NCI-H1436 (cell line): Measurements from ENCODE around the gene UAP1.

Experiments used
- DNase-seq: peaks from one replicate; lab custom pipeline; 2025; lab: John Stamatoyannopoulos, UW

UAP1 gene

DNA sequence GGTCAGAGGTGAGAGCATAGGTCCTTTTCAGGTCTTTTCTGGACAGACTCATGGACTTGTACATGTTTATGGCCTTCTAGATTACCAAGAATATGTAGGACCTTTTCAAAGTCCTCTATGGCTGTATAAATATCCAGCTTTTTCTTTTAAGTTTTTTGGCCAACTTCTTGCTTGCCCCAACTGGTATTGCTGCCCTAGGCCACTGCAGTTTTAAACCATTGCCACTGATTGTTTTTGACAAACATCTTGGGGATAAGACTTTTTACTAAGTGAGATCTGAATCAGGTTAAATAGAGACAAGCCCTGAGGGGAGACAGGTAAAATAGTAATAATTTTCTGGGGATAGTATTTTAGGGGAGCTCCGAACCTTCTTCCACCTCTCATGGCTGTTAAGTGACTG lies 56.0 kb downstream of the UAP1 start:
- no peak for DNase-seq

DNA sequence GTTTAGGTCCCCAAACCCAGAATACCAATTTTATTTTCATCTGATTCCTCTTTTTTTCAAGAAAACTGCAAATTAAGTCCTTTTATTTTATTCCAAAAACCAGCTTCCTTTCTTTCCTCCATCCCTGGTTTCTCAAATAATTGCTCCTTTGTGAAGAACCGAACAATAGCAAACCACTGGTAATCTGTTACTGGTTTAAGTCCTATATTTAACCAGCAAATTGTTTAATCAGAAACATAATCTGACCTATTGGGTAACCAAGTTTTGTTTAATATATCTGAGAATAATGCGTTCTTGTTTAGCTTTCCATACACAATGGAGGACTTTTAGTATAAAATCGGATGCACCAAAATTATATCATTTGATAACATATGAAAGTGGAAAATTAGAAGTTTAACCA lies 57.6 kb downstream of the UAP1 start:
- DNase-seq: no peak

DNA sequence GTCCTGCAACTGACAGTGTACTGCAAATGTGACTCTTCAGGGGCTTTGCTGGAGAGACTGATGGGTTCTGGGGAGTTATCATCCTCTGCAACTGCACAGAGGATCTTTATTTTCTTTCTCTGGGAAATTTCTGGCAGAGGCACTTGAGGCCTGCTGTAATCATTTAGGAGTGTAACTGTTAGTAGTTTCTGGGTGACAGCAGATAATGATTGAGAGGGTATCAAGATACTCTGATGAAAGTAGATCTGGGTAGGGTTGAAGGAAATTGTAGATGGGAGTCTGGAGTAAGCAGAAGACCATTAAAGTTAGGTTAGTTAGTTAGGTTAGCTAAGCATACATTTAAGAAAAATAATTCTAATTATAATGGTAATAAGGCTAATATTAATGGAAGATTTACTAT lies 59.7 kb downstream of the UAP1 start:
- no peak for DNase-seq

DNA sequence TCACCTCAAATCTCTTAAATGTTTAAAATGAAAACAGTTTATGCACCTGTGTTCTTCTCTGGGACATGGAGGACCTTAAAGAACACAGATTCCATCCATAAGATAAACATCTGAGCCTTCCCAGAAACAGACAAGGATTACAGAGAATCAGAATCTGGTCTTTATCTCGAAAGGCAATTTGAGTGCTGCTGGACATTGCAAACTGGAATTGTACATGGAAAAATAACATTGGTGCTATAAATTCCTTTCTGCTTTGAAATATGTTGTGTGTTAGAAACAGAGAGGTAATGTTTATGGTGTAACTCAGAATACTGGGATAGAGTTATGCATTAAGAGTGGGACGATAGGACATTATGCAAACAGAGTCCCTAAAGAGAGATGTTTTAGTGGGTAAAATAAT lies 64.2 kb downstream of the UAP1 start:
- DNase-seq: no peak

DNA sequence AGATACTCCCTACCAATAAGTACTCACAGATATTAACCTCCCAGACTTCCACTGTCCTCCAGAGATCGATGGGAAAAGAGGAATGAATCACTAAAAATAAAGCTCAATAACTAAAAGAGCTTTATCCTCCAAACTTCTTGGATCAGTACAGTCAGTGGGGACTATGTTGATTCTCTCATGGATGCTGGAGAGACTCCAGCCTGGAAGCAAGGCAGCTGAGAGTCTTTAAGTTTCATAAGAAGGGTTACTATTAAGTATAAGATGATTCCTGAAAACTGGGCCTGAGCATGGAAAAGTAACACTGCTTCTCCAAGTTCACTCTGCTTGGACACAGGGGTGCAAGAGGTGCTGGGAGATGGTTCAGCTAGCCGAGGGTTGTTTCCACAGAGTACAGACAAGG lies 64.6 kb downstream of the UAP1 start:
- no peak for DNase-seq

DNA sequence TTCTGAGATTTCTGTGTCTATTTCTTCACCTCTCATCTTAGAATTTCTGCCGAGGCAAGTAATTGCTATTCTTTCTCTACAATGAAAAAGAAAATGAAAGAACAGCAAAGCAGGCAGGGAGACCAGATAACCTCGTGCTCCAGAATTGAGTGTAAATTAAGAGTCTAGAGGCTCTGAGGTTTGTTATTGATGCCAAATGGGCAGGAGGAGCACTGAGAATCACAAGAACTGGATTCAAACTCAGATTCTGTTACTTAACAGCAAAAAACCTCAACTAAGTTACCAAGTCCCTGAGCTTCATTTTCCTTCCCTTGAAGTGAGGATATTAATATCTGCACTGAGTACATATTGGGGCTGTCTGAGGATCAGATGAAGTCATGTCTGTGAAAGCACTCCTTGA lies 65.2 kb downstream of the UAP1 start:
- no peak for DNase-seq

DNA sequence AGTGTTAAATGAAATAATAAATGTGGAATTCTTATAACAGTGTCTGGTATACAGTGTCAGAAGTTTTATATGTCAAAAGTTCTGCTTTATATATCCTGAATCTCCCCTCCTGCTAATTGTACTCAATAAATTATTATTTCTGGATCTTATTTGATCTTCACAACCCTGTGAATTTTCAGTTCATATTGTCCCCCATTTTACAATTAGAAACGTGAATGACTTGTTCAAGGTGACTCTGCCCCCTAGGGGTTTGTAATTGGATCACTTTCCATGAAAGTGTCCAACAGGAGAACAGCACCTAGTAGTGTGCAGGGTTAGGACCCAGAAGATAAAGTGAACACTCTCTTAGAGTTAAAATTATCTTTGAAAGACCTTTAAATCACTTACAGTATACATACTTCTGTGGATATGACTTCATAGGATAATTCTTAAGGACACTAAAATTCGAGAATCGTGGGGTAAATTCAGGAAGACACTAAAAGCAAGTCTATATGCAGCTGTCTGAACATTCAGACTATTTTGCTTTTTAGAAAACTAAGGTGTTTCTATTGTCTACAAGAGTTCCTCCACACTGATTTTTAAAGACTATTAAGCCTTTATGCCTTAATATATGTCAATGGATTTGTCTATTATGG lies 66.3 kb downstream of the UAP1 start:
- DNase-seq: peak; percentile 40

DNA sequence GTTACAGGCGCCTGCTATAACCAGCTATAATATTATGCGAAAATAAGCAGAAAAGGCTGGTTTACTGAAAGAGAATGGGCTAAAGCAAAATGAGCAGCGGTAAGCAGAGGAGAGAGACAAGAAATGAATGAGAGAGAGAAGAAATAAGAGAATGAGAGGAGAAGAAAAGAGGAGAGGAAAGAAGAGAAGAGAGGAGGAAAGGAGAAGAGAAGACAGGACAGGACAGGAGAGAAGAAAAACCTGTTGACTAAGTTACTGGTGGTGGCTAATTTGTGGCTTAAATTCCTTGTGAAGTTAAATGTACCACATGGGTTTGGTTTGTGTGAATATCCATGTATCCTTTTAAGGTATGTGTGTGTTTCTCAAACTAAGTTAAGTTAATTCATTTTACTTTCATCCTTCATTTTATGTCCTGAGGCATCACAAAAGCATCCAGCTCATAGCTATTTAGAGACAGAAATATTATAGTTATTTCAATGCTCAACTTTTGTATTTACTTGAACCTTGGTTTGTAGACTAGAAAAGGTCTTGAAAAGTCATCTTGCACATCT lies 67.6 kb downstream of the UAP1 start:
- no peak for DNase-seq

DNA sequence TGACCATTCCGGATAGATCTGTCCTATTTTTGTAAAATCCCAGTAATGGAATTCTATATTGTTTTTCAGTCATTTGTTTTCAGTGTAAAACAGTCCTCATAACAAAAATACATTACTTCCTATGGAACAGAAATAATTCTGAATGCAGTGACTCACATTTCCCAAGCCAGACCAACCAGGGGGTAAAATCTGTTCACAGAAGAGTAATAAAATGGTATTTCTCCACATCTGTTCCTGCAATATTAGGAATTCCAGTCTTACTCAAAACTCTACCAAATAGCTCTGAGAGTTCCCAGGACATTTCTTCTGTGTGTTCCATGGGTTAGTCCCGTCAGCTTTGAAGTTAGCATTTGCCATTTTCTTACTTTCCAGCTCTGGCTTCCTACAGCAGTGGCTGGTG lies 68.1 kb downstream of the UAP1 start:
- DNase-seq: no peak

DNA sequence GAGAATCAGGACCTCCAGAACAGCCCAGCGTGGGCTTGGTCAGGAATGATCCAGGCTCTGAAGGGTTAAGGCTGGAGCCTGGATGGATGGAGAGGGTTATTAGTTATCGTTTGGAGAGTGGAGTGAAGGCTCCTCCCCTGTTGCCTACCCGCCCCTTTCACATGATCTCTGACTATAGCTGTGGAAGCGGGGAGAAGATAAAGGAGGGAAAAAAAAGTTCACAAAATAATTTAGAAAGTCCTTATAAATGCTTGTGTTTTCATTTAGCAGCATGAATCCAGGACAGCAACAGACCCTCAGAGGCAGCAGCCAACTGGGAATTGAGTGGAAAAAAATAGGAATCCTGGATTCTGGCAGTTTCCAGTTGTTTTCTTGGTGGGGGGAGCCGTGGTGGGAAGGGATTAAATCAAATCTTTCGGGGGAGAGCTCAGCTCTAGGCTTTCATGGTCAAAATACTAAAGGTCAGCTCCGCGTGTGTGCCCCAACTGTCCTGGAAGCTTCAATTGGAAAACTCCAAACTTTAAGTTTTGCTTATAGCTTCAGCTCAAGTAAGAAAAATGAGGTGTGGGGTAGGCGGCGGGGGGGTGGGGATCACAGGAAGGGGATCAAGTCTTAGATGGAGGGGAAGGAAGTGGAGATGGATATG lies 70.1 kb downstream of the UAP1 start:
- no peak for DNase-seq

DNA sequence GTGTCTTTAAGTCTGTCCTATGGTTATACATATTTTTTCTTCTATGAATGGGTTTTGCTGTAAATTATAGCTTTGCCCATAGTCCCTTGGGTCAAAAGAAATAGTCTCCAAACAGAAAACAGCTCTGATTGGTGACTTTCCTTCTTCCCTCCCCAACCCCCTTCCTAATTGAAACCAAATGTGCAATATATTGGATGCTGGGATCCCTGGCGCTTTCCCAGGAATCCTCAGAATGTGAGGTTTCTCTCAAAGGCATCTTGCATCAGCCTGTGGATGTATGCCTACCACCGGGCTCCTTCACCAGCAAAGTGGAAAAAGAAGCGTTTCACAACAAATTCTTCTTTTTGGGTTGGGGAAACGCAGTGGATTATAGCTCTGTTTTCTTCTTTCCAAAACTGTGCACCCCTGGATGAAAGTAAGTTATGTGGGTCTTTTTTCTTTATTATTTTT lies 70.7 kb downstream of the UAP1 start, which contains the start of gene DDR2:
DDR2 (plus strand) TSS at position 248 of the 450 bp plus-strand sequence. CDS start 86,600 bp downstream, outside the sequence.
- DNase-seq: no peak

DNA sequence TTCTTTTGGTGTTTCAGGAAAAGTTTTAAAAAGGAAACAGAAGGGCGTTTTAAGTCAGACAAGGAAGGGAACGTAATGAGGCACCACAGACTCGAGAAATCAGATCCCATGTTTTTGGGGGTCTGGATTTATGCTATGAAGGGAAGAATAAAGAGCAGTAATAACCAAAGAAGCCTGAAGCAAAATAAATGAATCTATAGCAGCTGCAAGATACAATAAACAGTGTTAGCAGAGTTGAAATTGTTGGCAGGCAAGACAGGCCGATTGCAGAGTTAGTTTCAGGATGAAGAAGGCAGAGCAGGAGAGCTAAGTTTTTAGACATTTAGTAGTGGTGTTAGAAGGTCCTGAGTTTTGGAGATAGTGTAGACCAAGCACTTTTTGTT lies 71.2 kb downstream of the UAP1 start:
- no peak for DNase-seq

DNA sequence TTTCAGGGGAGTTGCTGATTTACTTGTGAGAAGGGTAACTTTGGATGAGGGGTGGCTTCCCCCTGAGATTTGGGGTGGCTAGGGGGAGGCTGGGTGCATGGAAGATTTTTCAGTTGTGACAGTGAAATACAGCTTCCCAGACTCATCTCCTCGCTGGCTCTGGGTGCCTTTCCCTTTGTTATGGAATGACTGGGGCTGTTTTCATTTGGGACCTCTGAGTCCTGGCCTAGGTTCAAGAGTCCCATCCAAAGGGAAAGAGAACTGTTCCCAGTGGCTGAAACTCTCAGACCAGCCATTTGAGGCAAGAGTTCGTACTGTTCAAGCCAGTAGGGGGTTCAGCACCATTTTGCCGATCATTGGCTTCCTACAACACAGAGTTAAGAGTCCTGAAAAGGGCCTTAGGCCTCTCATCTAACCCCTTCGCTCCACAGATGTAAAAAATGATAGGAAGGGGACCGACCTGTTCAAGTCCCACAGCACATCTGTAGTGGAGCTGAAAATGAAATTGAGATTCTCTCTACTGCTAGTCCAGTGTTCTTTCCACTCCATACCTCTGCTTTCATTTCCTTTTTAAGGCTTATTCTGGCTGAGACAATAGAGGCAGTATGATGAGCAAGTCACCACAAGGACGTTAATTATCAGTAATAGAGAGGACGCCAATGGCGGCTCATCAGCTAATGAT lies 71.7 kb downstream of the UAP1 start:
- no peak for DNase-seq

DNA sequence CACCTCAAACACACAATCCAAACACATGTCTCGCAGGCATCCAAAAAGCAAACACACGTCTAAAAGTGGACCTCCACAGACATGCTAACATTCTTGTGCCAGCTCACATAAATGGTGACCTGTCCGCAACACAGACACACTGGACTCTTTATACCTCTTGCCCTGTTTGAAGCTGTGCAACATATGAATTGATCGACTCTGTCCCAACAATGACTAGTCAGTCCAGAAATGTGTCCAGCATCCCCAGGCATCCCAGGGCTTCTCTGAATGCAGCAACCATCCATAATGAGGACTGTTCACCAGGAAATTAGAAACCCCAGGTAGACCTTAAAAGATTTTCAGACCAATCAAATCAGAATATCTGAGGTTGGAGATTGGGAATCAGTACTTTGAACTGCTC lies 73.9 kb downstream of the UAP1 start:
- no peak for DNase-seq

DNA sequence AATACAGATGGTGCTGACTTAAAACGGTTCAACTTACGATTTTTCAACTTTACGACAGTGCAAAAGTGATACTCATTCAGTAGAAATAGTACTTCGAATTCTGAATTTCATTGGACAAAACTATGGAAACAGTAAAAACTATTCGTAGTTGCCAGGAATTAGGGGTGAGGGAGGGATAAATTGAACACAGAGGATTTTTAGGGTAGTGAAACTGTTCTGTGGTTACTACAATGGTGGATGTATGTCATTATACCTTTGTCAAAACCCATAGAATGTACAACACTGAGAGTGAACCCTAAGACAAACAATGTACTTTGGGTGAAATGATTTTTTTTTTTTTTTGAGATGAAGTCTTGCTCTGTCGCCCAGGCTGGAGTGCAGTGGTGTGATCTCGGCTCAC lies 78.2 kb downstream of the UAP1 start:
- DNase-seq: no peak

DNA sequence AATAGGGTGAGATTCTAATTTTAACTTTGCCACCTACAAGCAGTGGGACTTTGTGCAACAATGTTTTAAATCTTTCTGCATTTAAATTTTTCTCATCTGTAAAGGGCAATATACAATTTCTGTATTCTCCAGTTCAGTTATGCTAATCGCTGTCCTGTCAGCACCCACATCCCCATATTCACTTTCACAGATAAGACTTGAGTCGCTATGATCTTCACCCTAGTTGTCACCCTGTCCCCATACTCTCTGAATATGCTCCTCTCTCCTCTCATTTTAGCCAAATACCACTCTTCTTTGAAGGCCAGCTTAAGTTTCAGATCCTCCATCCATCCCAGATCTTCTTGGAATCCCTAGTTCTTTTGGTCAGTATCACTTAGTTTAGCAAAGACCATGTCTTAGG lies 79.6 kb downstream of the UAP1 start:
- no peak for DNase-seq

DNA sequence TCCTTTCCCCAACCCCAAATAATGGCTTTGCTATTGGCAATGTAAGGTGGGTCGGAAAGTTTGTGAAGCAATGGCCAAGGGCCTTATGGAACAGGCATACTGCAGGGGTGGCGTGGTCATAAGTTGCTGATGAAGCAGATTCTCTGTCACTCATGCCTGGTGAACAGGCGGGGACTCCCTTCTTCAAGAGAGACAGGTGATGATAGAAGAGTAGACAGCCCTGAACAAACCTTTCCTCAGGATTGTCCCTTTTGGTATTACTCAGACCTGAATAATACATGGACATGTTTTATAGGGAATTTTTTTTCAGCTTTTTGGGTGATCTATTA lies 83.4 kb downstream of the UAP1 start:
- DNase-seq: no peak

DNA sequence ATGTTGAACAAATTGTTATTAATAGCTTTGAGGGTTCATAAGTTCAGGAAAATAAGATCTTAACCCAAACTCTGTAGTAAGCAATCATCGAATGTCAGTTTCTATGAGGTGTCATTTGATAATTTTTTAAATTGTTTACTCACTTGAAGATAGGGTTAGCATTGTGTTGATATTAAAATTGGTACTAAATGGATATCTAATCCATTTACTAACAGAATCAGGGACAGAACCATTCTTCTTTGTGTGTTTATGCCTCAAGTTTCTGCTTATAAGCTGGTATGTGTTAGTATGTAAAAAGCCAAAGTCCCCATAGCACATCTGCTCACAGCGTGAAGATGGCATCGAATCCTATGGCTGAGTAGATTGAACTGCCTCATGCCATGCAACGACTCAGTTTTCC lies 84.1 kb downstream of the UAP1 start:
- DNase-seq: no peak

DNA sequence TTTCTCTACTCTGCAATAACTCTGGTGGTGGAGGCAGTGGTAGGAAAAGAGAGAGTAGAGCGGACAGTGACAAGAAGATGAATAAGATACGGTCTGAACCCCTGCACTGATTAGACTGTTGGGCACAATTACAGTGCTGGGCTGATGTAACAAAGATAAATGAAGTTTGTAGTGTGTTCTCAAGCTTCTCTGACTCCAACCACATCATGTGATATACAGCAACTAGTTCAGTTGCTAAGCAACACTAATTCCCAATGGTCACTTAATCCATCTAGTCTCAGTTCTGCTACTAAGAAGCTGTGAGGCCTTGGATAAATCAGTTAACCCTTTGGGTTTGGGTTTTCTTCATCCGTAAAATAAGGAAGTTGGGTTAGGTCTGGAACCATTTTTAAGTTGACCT lies 88.1 kb downstream of the UAP1 start:
- peak; percentile 11 for DNase-seq
